GM19397 (cell line): Measurements from ENCODE around the gene SORCS2.

Experiments used
- ATAC-seq: cut with Tn5 transposase; IDR thresholded peaks from one replicate; pipeline ENCODE4 v1.9.1; 2021; ENCODE audit warnings: mild to moderate bottlenecking, moderate library complexity; ENCODE audit not compliant: unreplicated experiment

Gene SORCS2

GRCh38 chr4:7774301-7775294 lies 582.3 kb downstream of the SORCS2 start:
- no peak for ATAC-seq

DNA sequence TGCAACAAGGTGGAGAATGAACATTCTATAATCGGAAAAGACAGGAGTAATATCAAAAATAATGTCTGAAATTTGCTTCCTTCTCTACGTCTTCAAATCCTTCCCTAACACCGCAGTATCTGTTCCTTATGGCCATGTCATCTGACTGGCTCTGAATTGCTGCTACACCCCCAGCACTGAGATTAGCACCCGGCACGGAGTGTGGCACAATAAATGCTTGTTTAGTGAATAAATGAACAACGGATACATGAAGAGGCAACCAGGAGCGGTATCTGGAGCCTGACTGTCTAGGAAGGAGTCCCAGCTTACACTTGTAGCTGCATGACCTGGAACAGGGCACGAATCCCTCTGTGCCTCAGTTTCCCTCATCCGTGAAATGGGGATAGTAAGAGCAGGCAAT lies 583.1 kb downstream of the SORCS2 start:
- ATAC-seq: no peak

GRCh38 chr4:7777017-7777710 lies 584.8 kb downstream of the SORCS2 start:
- ATAC-seq: no peak

DNA sequence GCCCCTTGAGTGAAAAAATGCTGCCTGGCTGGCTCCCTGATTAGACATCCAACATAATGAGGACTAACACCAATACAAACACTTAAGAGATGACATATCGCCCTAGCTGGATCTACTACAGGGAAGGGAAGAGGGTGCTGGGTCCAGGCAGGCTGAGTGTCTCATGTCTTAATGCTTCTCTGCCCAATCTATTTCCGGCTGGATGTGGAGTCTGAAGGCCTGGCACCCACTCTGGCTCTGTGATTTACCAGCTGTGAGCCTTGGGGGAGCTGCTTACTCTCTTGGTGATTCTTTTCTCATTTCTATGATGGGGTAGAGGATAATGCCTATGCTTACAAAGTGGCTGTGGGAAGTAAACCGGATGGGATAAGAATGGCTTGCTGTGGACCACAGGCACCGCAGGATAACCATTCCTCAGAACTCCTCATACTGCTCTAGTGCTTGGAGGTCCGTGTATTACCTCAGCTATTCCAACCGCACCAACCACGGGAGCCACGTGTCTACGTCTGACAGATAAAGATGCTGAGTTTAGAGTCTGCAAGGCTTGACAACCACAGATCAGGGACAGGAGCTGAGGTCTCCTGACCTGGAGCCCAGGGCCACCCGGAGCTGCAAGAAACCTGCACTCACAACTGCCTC lies 585.7 kb downstream of the SORCS2 start:
- no peak for ATAC-seq

DNA sequence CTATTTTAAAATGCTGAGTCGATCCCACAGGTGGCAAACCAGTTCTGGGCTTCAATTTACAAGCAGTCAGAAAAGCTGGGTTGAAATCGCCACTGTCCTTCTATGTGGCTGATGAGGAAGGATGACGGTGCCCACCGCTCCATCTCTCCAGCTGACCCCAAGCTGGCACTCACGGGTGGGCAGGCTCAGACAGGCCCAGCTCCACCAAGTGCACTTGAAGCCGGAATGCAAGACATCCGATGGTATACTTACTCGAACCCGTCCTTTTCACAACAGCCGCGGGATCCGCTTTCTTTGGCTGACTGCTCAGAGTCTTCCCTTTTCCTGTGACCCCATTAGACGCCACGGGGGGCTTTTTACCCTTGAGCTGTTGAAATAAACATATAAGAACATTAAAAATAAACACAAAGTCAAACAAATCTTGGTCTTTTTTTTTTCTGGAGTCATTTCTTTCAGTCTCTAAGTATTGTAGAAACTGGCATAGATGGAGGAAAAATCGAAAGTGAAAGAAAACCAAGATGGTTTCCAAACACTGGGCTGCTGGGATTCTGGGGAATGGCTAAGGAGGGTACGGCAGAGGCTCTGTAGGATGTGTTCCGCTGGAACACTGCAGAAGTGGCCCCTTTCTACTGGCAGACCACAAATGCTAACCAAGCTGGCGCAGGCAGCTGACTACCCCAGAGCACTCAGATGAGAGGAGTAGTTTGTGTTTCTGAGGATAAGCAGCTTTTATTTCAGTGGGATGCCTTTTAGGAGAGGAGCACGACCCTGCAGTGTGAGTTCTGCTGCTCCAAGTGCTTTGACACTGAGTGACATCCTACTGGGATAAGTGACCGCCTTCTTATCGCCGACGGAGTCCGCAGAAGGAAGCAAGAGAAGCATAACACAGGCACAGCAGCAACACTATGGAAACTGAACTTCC lies 586.4 kb downstream of the SORCS2 start:
- ATAC-seq: no peak

- ATAC-seq: no peak
Observed at GRCh38 chr4:7779432-7779768, 587.1 kb downstream of the SORCS2 start.

DNA sequence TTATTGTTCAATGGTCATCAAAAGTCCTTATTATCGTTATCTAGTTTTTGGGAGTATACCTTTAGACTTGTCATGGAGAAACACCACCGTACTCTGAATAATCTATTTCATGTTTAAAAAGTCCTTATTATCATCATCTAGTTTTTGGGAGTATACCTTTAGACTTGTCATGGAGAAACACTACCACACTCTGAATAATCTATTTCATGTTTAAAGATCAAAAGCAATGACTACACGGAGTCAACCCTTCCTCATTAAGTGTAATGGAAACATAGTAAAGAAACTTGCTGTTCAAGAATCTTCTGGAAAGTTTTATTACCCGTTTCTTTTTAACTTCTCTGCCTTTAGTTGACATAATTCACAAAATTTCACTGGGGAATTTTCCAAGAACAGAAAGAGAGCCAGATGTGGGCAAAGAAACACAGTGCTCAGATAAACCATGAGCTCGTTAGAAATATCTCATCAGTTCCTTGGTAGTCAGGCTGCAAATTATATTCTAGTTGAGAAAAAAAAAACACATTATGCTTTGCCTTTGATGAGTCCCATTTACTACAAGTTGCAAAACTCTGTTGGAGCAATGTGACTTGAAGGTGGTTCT lies 588.5 kb downstream of the SORCS2 start:
- ATAC-seq: no peak

DNA sequence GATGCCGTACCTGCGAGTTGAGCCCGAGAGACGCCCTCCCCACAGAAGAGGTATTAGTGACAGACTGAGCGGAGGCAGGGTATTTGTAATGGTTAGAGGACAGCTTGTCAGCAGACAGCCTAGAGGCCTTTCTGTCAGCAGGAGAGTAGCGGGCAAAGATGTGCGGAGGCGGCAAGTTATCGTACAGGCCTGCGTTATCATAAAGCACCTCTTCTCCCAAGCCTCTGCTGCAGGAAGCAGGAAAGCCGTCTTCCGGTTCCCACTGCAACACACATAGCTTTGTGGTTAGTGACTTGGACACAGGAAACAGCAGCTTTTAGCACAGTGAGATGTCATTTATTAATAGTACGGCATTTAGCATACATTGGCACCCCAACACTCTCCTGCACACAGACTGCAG lies 589.0 kb downstream of the SORCS2 start:
- no peak for ATAC-seq

- no peak for ATAC-seq
Observed at GRCh38 chr4:7781993-7782392, 589.7 kb downstream of the SORCS2 start.

GRCh38 chr4:7782783-7783182 lies 590.4 kb downstream of the SORCS2 start:
- ATAC-seq: no peak

DNA sequence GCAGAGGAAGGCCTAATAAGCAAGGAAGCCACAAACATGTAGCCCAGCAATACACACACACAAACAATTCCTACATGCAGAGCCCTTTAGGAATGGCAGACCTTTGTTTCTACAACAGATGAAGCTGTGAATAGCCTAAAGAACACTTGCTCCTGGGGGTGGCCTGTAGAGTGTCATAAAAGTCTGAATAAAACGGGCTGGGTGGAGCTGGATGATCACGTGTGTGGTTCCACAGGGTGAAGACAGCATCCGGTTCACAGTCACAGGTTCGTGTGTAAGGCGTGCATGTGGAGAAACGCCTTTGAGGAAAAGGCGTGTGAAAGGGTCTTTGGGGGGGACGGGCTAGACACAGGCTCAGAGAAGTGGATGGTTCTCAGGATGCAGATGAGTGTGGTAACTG lies 591.2 kb downstream of the SORCS2 start:
- ATAC-seq: no peak

GRCh38 chr4:7784131-7784870 lies 592.0 kb downstream of the SORCS2 start:
- ATAC-seq: no peak

DNA sequence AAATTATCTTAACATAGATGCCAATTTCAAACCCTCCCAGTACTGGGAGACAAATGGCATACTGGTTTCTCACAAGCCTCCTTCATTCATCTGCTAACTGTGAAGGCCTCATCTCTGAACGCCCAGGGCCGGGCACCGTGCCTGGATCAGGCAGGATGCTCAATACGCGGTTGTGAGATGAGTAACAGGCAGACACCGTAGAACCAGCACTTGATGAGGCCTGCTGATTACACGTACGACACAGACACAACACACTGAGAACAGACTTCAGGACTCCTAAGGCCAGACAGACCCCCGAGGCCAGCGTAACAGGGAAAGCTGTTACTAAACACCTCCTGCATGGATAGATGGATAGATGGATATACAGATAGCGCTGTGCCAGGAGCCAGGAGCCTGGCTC lies 592.7 kb downstream of the SORCS2 start:
- no peak for ATAC-seq

GRCh38 chr4:7786040-7786439 lies 593.7 kb downstream of the SORCS2 start:
- ATAC-seq: no peak

- ATAC-seq: no peak
Observed at GRCh38 chr4:7786517-7786916, 594.2 kb downstream of the SORCS2 start.

GRCh38 chr4:7787067-7787466 lies 594.7 kb downstream of the SORCS2 start:
- no peak for ATAC-seq

DNA sequence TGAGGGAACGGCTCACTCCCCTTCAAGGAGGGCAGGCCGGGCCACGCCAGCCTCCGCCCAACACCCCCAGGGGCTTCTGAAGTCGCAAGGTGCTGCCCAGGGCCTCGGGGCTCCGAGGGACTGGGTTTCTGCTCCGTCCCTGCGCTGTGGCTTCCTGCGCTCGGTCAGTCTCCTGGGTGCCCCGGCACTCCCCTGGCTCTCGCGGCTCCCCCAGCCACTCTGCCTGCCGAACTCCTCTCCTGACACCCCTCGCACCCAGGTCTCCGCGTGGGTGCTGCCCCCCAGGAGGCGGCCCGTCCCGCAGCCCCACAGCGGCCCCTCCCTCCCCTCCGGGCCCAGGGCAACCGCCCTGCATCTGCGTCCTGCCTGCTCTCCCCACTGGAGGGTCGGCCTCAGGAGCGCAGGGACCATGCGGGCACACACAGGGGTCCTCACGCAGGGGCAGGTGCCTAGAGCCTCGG lies 595.4 kb downstream of the SORCS2 start:
- ATAC-seq: no peak

DNA sequence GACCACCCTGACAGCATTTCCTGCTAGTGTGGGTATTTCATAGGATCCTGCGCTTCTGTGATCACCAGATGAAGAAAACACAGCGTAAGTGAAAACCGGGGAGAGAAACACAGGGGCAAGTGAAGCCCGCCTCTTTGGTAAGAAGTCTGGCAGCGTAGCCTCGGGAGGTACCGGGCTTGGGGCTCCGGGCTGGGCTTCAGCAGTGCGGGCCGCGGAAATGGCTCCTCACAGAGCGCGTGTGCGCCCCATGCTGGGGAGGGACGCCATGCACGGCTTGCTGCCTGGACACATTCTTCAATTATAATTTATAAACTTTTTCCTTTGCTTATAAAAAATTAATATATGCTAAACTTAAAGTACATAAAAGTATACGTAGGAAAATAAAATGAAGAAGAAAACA lies 595.9 kb downstream of the SORCS2 start:
- ATAC-seq: no peak

- no peak for ATAC-seq
Observed at GRCh38 chr4:7788694-7789425, 596.5 kb downstream of the SORCS2 start.
